CD14-positive monocyte (primary cell): ENCODE results near the gene STOX2. TPM values are rescaled to one million over a fixed set of nuclear protein-coding genes. Genes with fewer than 3 reads are reported as not detected.
A peak's percentile ranks its signal among the peaks of the same experiment; 100 is the strongest.

Experiments
- DNase-seq, 3 donors: peaks; one replicate each; pipeline ENCODE4 v3.0.0-alpha.2; 2011 to 2022
- H2AFZ ChIP-seq: 2 replicates; pipeline ENCODE4 v1.6.0; 2012; ENCODE audit warnings: mild to moderate bottlenecking, low read depth, low read length, inconsistent platforms; ENCODE audit not compliant: insufficient read depth, poor library complexity, severe bottlenecking
- H3K27ac ChIP-seq, 2 donors: 1 replicate in 1 of 2; 2 replicates in 1 of 2; pipeline ENCODE4 v1.5.1; 2012 to 2013; ENCODE audit warnings: low read length in 2 of 2, control low read depth in 1 of 2, inconsistent platforms in 1 of 2, low read depth in 1 of 2, mild to moderate bottlenecking in 1 of 2
- H3K27me3 ChIP-seq, 2 donors: one replicate each; pipeline versions ENCODE4 v1.6.0 to v1.6.1; 2011 to 2013; ENCODE audit warnings: low read length in 2 of 2; ENCODE audit not compliant: control insufficient read depth in 2 of 2, insufficient read depth in 2 of 2
- H3K36me3 ChIP-seq, 2 donors: replicated peaks in 1 of 2; 1 replicate in 1 of 2; 2 replicates in 1 of 2; pipeline versions ENCODE4 v1.5.1 to v1.6.1; 2012 to 2013; ENCODE audit warnings: low read length in 2 of 2, control low read depth in 1 of 2, inconsistent platforms in 1 of 2, mild to moderate bottlenecking in 1 of 2; ENCODE audit not compliant: insufficient read depth in 2 of 2, control insufficient read depth in 1 of 2
- H3K4me1 ChIP-seq, 2 donors: 1 replicate in 1 of 2; 2 replicates in 1 of 2; pipeline versions ENCODE4 v1.5.1 to v1.6.1; 2012 to 2013; ENCODE audit warnings: low read length in 2 of 2, control low read depth in 1 of 2, inconsistent platforms in 1 of 2, mild to moderate bottlenecking in 1 of 2, moderate library complexity in 1 of 2; ENCODE audit not compliant: insufficient read depth in 2 of 2, control insufficient read depth in 1 of 2
- H3K4me2 ChIP-seq: replicated peaks from 2 replicates; pipeline ENCODE3; 2012; ENCODE audit warnings: low read length, moderate library complexity, mild to moderate bottlenecking; ENCODE audit not compliant: poor library complexity, severe bottlenecking; ENCODE audit errors: extremely low read depth
- H3K4me3 ChIP-seq, 3 experiments: fragments of 200-600 bp in 1 of 3; sonication (generic) in 1 of 3; replicated peaks in 1 of 3; 1 replicate in 2 of 3; 2 replicates in 1 of 3; pipeline ENCODE4 v1.5.1; 2011 to 2013; ENCODE audit warnings: low read length in 3 of 3, mild to moderate bottlenecking in 3 of 3, control low read depth in 2 of 3, low read depth in 2 of 3, inconsistent platforms in 1 of 3, moderate library complexity in 1 of 3
- H3K79me2 ChIP-seq: 2 replicates; pipeline ENCODE4 v1.6.0; 2012; ENCODE audit warnings: mild to moderate bottlenecking, control low read depth, inconsistent platforms, low read length, moderate library complexity; ENCODE audit not compliant: insufficient read depth
- H3K9ac ChIP-seq: 2 replicates; pipeline ENCODE4 v1.6.0; 2017; ENCODE audit warnings: low read length, mild to moderate bottlenecking; ENCODE audit not compliant: insufficient read depth, poor library complexity, severe bottlenecking
- H3K9me3 ChIP-seq, 2 donors: replicated peaks in 1 of 2; 1 replicate in 1 of 2; 2 replicates in 1 of 2; pipeline versions ENCODE4 v1.5.1 to v1.6.1; 2012 to 2013; ENCODE audit warnings: low read length in 2 of 2, control low read depth in 1 of 2; ENCODE audit not compliant: control insufficient read depth in 1 of 2, insufficient read depth in 1 of 2
- H4K20me1 ChIP-seq: 2 replicates; pipeline ENCODE4 v1.6.0; 2012; ENCODE audit warnings: mild to moderate bottlenecking, low read length, control low read depth, moderate library complexity; ENCODE audit not compliant: insufficient read depth
- H3K27ac Mint-ChIP-seq, 7 donors: one replicate each; pipeline ENCODE4 v1.8.0; 2020; ENCODE audit warnings: mild to moderate bottlenecking in 7 of 7, mixed read lengths in 7 of 7, moderate library complexity in 6 of 7, inconsistent platforms in 2 of 7
- H3K27me3 Mint-ChIP-seq, 3 donors: one replicate each; pipeline ENCODE4 v1.8.0; 2021 to 2022; ENCODE audit warnings: low read depth in 3 of 3, mild to moderate bottlenecking in 3 of 3, mixed read lengths in 3 of 3, moderate library complexity in 3 of 3, inconsistent platforms in 1 of 3
- H3K36me3 Mint-ChIP-seq, 2 donors: one replicate each; pipeline ENCODE4 v1.8.0; 2020; ENCODE audit warnings: mixed read lengths in 2 of 2, inconsistent platforms in 1 of 2, mild to moderate bottlenecking in 1 of 2
- H3K4me1 Mint-ChIP-seq: one replicate; pipeline ENCODE4 v1.8.0; 2020; ENCODE audit warnings: mild to moderate bottlenecking, mixed read lengths
- H3K4me3 Mint-ChIP-seq, 2 donors: one replicate each; pipeline ENCODE4 v1.8.0; 2020; ENCODE audit warnings: mild to moderate bottlenecking in 2 of 2, mixed read lengths in 2 of 2, moderate library complexity in 1 of 2
- H3K9me3 Mint-ChIP-seq, 7 donors: one replicate each; pipeline ENCODE4 v1.8.0; 2020 to 2022; ENCODE audit warnings: mixed read lengths in 7 of 7, mild to moderate bottlenecking in 6 of 7, moderate library complexity in 6 of 7, inconsistent platforms in 2 of 7
- WGBS: methylation state at CpG from one replicate; pipeline ENCODE4 v1.1.5; 2013; ENCODE audit warnings: missing lambda C conversion rate; ENCODE audit not compliant: insufficient coverage; 5-methylcytosine and 5-hydroxymethylcytosine counted together
- intact Hi-C, 2 donors: fragments of 100-400 bp; cut with micrococcal nuclease; formaldehyde crosslinking; loops; one replicate each; pipeline versions ENCODE4 v1.15.0 to v1.15.1; 2023
- polyA plus RNA-seq, 3 donors: library from polyadenylated mRNA; depleted of rRNA in 1 of 3; unstranded in 2 of 3; stranded (reverse) in 1 of 3; fragments of 300-500 nt in 2 of 3; fragments of >200 nt in 1 of 3; fragmentation: Illumina TruSeq in 2 of 3; gene quantifications; 1 replicate in 2 of 3; 2 replicates in 1 of 3; pipeline ENCODE4 v1.2.3, GENCODE V29; 2012 to 2021
- TF ChIP-seq, protein P1 (sequence below): fragments of 200-600 bp; IDR thresholded peaks from one replicate; pipeline ENCODE4 v1.8.0; 2022; ENCODE audit warnings: antibody characterized with exemption, mild to moderate bottlenecking

The STOX2 gene
- polyA plus RNA-seq, 3 donors = 0.01 TPM; not detected in 2

DNA sequence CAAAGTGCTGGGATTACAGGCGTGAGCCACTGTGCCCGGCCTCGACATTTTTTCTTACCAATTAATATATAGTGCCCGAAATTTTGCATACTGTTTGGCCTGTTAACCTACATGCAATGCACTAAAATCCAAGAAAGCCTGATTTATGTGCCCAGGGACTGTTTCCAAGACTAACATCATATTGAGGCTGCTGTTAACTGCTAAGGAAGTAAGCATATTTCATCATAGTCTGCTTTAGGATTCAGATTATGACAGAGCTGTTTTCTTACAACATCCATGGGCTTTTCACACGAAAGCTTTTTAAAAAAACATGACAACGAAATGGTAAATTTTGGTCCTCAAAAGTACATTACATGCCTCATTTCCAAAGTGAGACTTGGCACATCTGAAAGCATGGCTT lies 84.4 kb downstream of the STOX2 start:
- Histone ChIP-seq H3K79me2 (no peaks in the 10 kb centered on the region), H3K36me3 (no peaks in the 10 kb centered on the region), H4K20me1 (no peaks in the 10 kb centered on the region), H3K9me3 (no peaks in the 10 kb centered on the region), H3K4me3 (no peak overlapping the region), H3K27ac (peak overlapping the region; percentile 78 to 84), H3K4me1 (peaks cover 29% of the 10 kb centered on the region in 2 donors), H3K4me2 (peak overlapping the region; percentile 10), H2AFZ (no peak overlapping the region), H3K27me3 (no peaks in the 10 kb centered on the region), H3K9ac (peak overlapping the region; percentile 39)
- Mint-ChIP-seq H3K4me3 (peak overlapping the region; percentile 28 to 58), H3K9me3 (no peaks in the 10 kb centered on the region), H3K4me1 (peaks cover 8% of the 10 kb centered on the region), H3K36me3 (no peaks in the 10 kb centered on the region), H3K27me3 (peaks cover 0 to 2% (median 1%) of the 10 kb centered on the region in 3 donors), H3K27ac (peak overlapping the region in 6 of 7 donors; percentile 91 to 96 (median 94))
- TF ChIP-seq, protein P1, sequence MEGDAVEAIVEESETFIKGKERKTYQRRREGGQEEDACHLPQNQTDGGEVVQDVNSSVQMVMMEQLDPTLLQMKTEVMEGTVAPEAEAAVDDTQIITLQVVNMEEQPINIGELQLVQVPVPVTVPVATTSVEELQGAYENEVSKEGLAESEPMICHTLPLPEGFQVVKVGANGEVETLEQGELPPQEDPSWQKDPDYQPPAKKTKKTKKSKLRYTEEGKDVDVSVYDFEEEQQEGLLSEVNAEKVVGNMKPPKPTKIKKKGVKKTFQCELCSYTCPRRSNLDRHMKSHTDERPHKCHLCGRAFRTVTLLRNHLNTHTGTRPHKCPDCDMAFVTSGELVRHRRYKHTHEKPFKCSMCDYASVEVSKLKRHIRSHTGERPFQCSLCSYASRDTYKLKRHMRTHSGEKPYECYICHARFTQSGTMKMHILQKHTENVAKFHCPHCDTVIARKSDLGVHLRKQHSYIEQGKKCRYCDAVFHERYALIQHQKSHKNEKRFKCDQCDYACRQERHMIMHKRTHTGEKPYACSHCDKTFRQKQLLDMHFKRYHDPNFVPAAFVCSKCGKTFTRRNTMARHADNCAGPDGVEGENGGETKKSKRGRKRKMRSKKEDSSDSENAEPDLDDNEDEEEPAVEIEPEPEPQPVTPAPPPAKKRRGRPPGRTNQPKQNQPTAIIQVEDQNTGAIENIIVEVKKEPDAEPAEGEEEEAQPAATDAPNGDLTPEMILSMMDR = no peak
- intact Hi-C loops = no loop called here
- 20% methylated on average over 1 of the region's 6 CpGs for WGBS
- peak; percentile 76 to 89 (median 87) for DNase-seq

DNA sequence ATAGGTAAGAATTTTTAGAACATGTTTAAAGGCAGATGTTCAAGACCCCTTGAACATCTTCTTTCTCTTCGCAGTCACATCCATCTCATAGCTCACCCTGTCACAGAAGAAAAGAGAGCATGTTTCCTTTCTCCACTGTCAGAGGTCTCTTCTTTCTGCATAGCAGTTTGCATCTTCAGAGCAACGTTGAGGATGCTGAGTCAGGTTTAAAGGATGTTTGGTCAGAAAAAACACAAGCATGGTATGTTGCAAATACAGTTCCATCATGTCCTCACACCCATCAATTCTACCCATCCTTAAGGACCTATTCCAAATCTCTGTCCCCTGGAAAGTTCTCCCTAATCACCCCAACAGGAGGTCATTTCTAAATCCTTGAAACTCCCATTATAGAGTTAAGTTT lies 84.8 kb downstream of the STOX2 start:
- WGBS = no CpG with 5 or more reads among the region's 2 CpGs
- H3K9me3 Mint-ChIP-seq = no peaks in the 10 kb centered on the region

More for the DNA sequence above, 84.8 kb downstream of the STOX2 start:
- TF ChIP-seq, protein P1 = no peak
- Histone ChIP-seq H3K4me1 (peaks cover 29% of the 10 kb centered on the region in 2 donors), H3K27ac (peak overlapping the region in 1 of 2 donors; percentile 78), H3K79me2 (no peaks in the 10 kb centered on the region), H4K20me1 (no peaks in the 10 kb centered on the region), H3K9me3 (no peaks in the 10 kb centered on the region), H2AFZ (no peak overlapping the region), H3K4me3 (no peak overlapping the region), H3K36me3 (no peaks in the 10 kb centered on the region), H3K4me2 (peak overlapping the region; percentile 10), H3K27me3 (no peaks in the 10 kb centered on the region), H3K9ac (peak overlapping the region; percentile 39)
- Mint-ChIP-seq H3K36me3 (no peaks in the 10 kb centered on the region), H3K27me3 (peaks cover 0 to 2% (median 1%) of the 10 kb centered on the region in 3 donors), H3K27ac (peak overlapping the region in 6 of 7 donors; percentile 85 to 95 (median 90)), H3K4me1 (peaks cover 8% of the 10 kb centered on the region), H3K4me3 (peak overlapping the region in 1 of 2 donors; percentile 51)
- intact Hi-C loops = no loop called here
- DNase-seq = peak; percentile 32 to 61 (median 45)
